Measurements from ENCODE around the gene B4GALNT3. TPM values are rescaled to one million over a fixed set of nuclear protein-coding genes. Genes with fewer than 3 reads are reported as not detected.

Gene B4GALNT3
- total RNA-seq, 2 experiments from 2014 or later = 1.2 to 1.9 TPM

DNA sequence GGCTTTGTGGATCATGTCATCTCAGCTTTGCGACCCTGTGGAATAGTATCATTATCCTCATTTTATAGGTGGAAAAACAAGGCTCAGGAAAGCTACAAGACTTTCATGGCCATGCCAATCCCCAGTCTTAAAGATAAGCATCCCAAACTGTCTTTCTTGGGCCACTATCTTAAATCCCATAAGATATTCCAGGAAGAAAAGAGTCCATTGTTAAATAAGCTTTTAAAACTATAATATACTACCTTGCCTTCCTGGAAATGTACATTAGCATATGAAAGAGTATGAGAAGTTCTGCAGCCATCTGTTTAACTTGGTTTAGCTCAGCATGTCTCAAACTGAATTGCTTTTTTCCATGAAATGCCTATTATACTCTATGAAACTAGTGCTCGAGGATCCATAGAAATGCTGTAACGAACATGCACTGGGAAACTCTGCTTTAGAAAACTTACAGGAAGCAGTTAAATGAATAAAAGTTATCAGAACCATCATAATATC lies 77.1 kb downstream of the B4GALNT3 start:
- CTCF ChIA-PET = interaction anchor here (1.2 to 6.4 kb wide), 4 partner anchors 10 to 108 kb away, joined by 3 to 53 read pairs (median 5); no protein-coding TSS in a partner anchor
- no peak for DNase-seq
- intact Hi-C loops (cut with micrococcal nuclease) = no loop called here
- Mint-ChIP-seq H3K9me3 (peaks cover 11% of the 10 kb centered on the region), H3K27me3 (no peaks in the 10 kb centered on the region), H3K4me3 (no peak overlapping the region), H3K27ac (no peak overlapping the region), H3K36me3 (peaks cover 5% of the 10 kb centered on the region), H3K4me1 (ENCODE audit: low read depth) (peaks cover 20% of the 10 kb centered on the region)
- POLR2A ChIA-PET = no interaction called here

DNA sequence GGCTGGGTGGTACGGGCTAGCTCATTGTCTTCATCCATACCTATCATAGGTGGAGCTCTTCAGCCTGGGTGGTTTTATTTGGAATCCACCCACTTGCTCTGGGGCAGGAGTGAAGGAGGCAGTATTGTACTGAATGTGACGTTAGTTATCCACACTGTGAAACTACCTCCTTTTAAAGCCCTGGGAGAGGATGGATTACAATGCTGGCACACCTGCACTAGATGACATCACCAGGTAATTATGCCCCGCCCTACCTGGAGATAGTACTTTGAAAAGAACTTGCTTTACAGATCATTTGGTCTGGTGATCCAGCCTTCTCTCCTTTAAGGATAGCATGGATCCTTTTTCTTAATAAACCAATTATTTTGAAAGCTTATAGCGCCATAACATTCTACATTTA lies 78.0 kb downstream of the B4GALNT3 start:
- peaks cover 20% of the 10 kb centered on the region for H3K4me1 Mint-ChIP-seq (ENCODE audit: low read depth)
- H3K9me3 Mint-ChIP-seq = peaks cover 1% of the 10 kb centered on the region
- no peak overlapping the region for H3K4me3 Mint-ChIP-seq
- intact Hi-C loops (cut with micrococcal nuclease) = no loop called here
- H3K27me3 Mint-ChIP-seq = no peaks in the 10 kb centered on the region
- ChIA-PET POLR2A (no interaction called here), CTCF (interaction anchor here (1.3 to 6.4 kb wide), 4 partner anchors 10 to 89 kb away, joined by 3 to 53 read pairs (median 10); no protein-coding TSS in a partner anchor)
- no peak for DNase-seq
- H3K27ac Mint-ChIP-seq = no peak overlapping the region
- H3K36me3 Mint-ChIP-seq = no peaks in the 10 kb centered on the region

DNA sequence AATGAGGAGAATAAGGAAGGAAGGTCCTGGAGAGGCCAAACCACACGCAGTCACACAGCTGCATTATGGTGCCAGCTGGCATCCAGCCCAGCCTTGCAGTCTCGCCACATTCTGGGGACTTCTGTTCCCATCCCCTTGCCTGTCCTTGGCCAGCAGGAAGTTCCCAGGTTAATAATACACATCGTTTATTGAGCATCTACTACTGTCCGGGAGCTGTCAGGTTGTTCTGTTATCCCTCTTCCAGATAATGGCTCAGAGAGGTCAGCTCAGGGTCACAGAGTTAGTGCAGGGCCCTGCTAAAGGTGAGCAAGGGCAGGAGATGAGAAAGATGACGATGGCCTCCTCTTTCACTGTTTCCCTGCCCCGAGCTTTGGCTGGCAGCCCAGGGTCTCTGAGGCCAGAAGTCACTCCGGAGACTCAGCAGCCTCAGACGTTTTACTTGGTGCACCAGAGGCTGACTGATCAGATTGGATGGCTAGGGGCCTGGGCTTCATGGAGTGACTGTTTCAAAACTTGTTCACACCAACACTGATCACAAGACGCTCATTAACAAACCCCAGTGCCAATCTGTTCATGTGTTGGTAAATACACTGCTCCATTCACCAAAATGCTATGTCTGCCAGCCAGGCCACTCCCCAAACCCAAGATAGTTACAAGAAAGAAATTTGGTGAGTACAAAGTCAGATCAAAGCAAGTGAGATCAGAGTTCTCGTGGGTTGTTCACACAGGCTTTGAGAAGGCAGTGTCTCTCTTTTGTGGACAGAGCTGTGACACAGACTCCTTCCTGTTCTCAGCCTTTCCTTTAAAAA lies 79.2 kb downstream of the B4GALNT3 start:
- H3K36me3 Mint-ChIP-seq = no peaks in the 10 kb centered on the region
- intact Hi-C loops (cut with micrococcal nuclease) = no loop called here
- H3K27me3 Mint-ChIP-seq = no peaks in the 10 kb centered on the region
- peaks cover 20% of the 10 kb centered on the region for H3K4me1 Mint-ChIP-seq (ENCODE audit: low read depth)
- H3K4me3 Mint-ChIP-seq = no peak overlapping the region
- ChIA-PET POLR2A (interaction anchor here (0.6 kb wide), 1 partner anchor 205 kb away, joined by 3 read pairs; no protein-coding TSS in a partner anchor), CTCF (interaction anchor here (1.2 to 6.4 kb wide), 5 partner anchors 8 to 90 kb away, joined by 3 to 53 read pairs (median 6); no protein-coding TSS in a partner anchor)
- peak overlapping the region; percentile 36 for H3K27ac Mint-ChIP-seq
- peak; percentile 33 for DNase-seq
- no peaks in the 10 kb centered on the region for H3K9me3 Mint-ChIP-seq

DNA sequence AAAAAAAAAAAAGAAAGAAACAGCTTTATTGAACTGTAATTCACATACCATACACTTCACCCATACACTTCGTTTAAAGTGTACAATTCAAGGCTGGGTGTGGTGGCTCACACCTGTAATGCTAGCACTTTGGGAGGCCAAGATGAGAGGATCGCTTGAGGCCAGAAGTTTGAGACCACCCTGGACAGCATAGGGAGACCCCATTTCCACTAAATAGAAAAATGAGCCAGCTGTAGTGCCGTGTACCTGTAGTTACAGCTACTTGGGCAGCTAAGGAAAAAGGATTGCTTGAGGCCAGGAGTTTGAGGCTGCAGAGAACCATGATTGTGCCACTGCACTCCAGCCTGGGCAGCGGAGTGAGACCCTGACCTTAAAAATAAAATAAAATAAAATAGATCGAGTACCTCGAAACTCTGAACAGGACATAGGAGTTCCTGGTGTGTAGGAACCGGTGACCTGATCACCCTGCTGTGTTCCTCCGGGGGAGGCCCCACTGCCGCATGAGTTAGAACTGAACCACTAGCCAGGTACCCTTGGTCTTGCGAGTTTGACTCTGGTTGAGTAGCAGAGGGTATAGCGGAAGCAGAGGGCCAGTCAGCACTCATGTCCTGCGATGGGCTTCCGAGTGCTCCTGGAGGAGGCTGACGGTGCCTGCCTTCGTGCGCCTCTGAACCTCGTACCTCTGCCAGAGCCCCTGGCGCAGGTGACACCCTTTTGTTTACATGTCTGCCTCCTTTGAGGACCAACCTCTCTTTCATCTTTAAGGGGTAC lies 80.0 kb downstream of the B4GALNT3 start:
- DNase-seq = no peak
- CTCF ChIA-PET = interaction anchor here (1.2 to 6.4 kb wide), 4 partner anchors 8 to 91 kb away, joined by 3 to 53 read pairs (median 10); no protein-coding TSS in a partner anchor
- POLR2A ChIA-PET = no interaction called here
- no peak overlapping the region for H3K27ac Mint-ChIP-seq
- no peaks in the 10 kb centered on the region for H3K9me3 Mint-ChIP-seq
- no peaks in the 10 kb centered on the region for H3K36me3 Mint-ChIP-seq
- peaks cover 5% of the 10 kb centered on the region for H3K27me3 Mint-ChIP-seq
- peaks cover 20% of the 10 kb centered on the region for H3K4me1 Mint-ChIP-seq (ENCODE audit: low read depth)
- intact Hi-C loops (cut with micrococcal nuclease) = no loop called here
- H3K4me3 Mint-ChIP-seq = no peak overlapping the region

DNA sequence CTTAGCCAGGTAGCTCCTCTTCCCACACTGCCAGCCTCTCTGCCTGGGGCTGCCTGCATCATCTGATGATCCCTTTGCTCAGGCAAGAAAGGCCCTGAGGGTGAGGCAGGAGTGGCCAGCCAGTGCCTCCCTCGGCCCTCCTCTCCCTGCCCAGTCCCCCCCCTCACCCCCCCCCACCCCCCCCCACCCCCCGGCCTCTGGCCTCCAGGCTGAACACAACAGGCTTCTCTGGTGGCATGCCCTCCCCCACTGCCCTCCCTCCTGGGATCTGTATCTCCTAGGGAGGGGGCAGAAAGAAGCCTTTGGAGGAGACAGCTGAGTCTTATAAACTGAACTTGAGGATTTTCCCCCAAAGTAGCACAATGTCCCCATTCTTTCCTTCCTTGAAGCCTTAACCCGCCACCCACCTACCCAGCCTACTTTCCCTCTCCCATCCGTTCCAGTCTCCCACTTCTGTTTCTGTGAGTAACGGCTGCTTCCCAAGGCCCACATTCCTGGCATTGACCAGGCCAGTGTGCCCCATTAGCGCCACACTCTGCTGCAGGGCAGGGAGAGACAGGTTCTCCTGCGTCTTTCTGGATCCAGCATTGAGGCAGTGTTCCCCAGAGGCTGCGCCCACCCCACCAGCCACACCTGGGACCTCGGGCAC lies 82.1 kb downstream of the B4GALNT3 start:
- no peak for DNase-seq
- intact Hi-C loops (cut with micrococcal nuclease) = no loop called here
- Mint-ChIP-seq H3K4me3 (no peak overlapping the region), H3K4me1 (ENCODE audit: low read depth) (peaks cover 22% of the 10 kb centered on the region), H3K9me3 (no peaks in the 10 kb centered on the region), H3K27ac (no peak overlapping the region), H3K27me3 (peaks cover 8% of the 10 kb centered on the region), H3K36me3 (no peaks in the 10 kb centered on the region)
- ChIA-PET POLR2A (no interaction called here), CTCF (interaction anchor here (1.1 to 6.4 kb wide), 3 partner anchors 9 to 99 kb away, joined by 4 to 53 read pairs (median 5); no protein-coding TSS in a partner anchor)

DNA sequence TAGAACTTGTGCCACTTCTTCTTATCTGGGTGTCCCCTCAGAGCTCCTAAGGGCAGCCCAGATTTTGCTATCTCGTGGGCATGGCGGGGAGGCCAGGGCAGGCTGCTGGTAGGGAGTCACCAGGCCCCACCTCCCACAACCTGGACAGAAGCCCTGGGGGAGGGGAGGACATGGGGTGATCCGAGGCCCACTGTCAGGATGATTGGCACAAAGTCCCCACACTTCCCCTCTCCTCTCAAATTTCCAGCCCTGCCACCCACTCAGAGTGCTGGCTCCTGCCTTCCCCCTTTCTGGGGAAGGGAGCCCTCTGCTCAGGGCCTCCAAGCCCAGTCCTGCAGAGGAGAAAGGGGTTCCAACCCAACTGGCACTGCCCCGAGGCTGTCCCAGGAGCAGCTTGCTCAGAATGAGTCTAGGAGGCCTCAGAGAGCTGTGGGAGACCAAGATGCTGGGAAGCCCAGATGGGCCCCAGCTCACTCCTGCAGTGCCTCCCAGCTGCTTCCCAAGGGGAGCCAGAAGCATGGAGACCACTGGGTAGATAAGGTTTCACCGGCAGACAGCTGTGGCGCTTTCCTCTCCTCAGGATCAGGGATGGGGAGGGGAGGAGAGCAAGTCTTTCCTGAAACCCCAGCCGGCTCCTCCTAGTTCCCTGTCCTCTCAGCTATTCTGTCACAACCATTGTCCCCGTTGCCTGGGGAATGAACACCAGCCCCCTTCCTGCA lies 82.8 kb downstream of the B4GALNT3 start:
- H3K4me3 Mint-ChIP-seq = no peak overlapping the region
- no peak overlapping the region for H3K27ac Mint-ChIP-seq
- no peaks in the 10 kb centered on the region for H3K36me3 Mint-ChIP-seq
- intact Hi-C loops (cut with micrococcal nuclease) = no loop called here
- POLR2A ChIA-PET = no interaction called here
- CTCF ChIA-PET = interaction anchor here (1.1 to 3.5 kb wide), 2 partner anchors 8 to 88 kb away, joined by 5 to 50 read pairs; no protein-coding TSS in a partner anchor
- H3K9me3 Mint-ChIP-seq = no peaks in the 10 kb centered on the region
- H3K27me3 Mint-ChIP-seq = peaks cover 10% of the 10 kb centered on the region
- peaks cover 25% of the 10 kb centered on the region for H3K4me1 Mint-ChIP-seq (ENCODE audit: low read depth)
- no peak for DNase-seq

DNA sequence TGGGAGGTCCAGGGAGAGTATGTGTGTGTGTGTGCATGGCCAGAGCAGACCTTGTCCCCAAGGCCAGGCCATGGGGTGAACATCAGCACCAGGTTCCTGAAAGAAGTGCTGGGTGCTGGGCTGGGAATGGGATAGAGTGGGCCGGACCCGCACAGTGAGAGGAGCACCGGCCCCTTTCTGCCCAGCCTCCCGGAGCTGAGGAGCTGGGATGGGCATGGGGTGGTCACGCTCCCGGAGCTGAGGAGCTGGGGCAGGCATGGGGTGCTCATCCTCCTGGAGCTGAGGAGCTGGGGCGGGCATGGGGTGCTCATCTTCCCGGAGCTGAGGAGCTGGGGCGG lies 83.3 kb downstream of the B4GALNT3 start:
- H3K9me3 Mint-ChIP-seq = no peaks in the 10 kb centered on the region
- no peak for DNase-seq
- ChIA-PET CTCF (interaction anchor here (3.5 kb wide), 1 partner anchor 89 kb away, joined by 50 read pairs; no protein-coding TSS in a partner anchor), POLR2A (no interaction called here)
- H3K27me3 Mint-ChIP-seq = peaks cover 10% of the 10 kb centered on the region
- intact Hi-C loops (cut with micrococcal nuclease) = no loop called here
- no peak overlapping the region for H3K27ac Mint-ChIP-seq
- no peaks in the 10 kb centered on the region for H3K36me3 Mint-ChIP-seq
- peaks cover 25% of the 10 kb centered on the region for H3K4me1 Mint-ChIP-seq (ENCODE audit: low read depth)
- H3K4me3 Mint-ChIP-seq = no peak overlapping the region

DNA sequence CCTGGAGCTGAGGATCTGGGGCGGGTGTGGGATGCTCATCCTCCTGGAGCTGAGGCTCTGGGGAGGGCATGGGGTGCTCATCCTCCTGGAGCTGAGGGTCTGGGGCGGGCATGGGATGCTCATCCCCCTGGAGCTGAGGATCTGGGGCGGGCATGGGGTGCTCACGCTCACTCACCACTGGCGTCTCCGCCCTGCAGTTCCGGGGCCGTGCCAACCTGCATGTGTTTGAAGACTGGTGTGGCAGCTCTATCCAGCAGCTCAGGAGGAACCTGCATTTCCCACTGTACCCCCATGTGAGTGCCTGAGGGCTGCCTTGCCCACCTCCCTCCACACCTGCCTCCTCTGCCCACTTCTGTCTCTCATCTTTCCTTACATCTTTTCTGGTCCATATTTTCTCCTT lies 84.4 kb downstream of the B4GALNT3 start:
- intact Hi-C loops (cut with micrococcal nuclease) = no loop called here
- ChIA-PET CTCF (interaction anchor here (1.0 to 3.5 kb wide), 5 partner anchors 21 to 102 kb away, joined by 3 to 50 read pairs (median 5); no protein-coding TSS in a partner anchor), POLR2A (no interaction called here)
- Mint-ChIP-seq H3K4me1 (ENCODE audit: low read depth) (peaks cover 19% of the 10 kb centered on the region), H3K27me3 (peaks cover 10% of the 10 kb centered on the region), H3K4me3 (no peak overlapping the region), H3K9me3 (no peaks in the 10 kb centered on the region), H3K36me3 (no peaks in the 10 kb centered on the region), H3K27ac (no peak overlapping the region)
- DNase-seq = no peak

DNA sequence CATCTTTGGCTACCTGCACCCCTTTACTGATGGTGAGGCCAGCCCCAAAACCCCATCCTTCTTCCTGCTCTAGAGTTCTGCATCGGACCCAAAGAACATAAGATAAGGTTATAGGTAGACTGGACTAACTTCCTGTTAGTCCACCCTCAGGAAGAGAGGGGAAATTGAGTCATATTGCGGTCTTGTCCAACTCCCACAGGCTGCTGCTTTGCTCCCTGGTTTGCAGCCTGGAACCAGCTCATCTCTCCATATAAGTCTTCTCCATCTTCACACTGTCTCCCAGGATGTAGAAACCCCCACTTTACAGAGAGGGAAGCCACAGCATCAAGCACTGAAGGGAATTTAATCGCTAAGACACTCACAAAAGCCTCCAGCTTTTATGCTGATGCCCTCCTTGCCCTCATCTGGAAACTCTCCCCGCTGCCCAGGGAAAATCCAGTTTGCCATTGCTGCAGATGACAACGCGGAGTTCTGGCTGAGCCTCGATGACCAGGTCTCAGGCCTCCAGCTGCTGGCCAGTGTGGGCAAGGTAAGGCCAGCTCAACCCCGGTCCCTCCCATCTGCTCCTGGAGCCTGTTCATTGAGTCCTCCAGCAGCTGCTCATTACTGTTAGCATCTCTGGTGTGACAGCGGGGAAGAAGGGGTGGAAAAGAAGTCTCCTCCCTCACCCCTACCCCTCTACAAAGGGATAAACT lies 85.3 kb downstream of the B4GALNT3 start:
- CTCF ChIA-PET = interaction anchor here (0.7 to 3.5 kb wide), 8 partner anchors 14 to 103 kb away, joined by 3 to 50 read pairs (median 4); no protein-coding TSS in a partner anchor
- POLR2A ChIA-PET = no interaction called here

DNA sequence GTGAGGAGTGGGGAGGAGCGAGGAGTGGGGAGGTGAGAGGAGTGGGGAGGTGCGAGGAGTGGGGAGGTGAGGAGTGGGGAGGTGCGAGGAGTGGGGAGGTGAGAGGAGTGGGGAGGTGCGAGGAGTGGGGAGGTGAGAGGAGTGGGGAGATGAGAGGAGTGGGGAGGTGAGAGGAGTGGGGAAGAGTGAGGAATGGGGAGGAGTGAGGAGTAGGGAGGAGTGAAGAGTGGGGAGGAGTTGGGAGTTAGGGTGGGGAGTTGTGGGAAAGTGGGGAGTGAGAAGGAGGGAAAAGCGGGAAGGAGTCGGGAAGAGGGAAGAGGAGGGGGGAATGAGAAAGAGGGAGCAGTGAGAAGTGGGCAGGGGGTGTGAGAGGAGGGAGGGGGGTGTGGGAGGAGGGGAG lies 86.1 kb downstream of the B4GALNT3 start:
- CTCF ChIA-PET = interaction anchor here (1.0 to 3.5 kb wide), 3 partner anchors 17 to 91 kb away, joined by 4 to 50 read pairs (median 4); no protein-coding TSS in a partner anchor
- Mint-ChIP-seq H3K4me3 (no peak overlapping the region), H3K27ac (no peak overlapping the region), H3K36me3 (no peaks in the 10 kb centered on the region), H3K27me3 (peaks cover 10% of the 10 kb centered on the region), H3K9me3 (no peaks in the 10 kb centered on the region), H3K4me1 (ENCODE audit: low read depth) (peaks cover 6% of the 10 kb centered on the region)
- POLR2A ChIA-PET = no interaction called here
- intact Hi-C loops (cut with micrococcal nuclease) = no loop called here
- DNase-seq = no peak

More for the DNA sequence above, 85.3 kb downstream of the B4GALNT3 start:
- no peak for DNase-seq
- H3K27me3 Mint-ChIP-seq = peaks cover 10% of the 10 kb centered on the region
- intact Hi-C loops (cut with micrococcal nuclease) = no loop called here
- peaks cover 12% of the 10 kb centered on the region for H3K4me1 Mint-ChIP-seq (ENCODE audit: low read depth)
- H3K9me3 Mint-ChIP-seq = no peaks in the 10 kb centered on the region
- H3K4me3 Mint-ChIP-seq = no peak overlapping the region
- no peaks in the 10 kb centered on the region for H3K36me3 Mint-ChIP-seq
- H3K27ac Mint-ChIP-seq = no peak overlapping the region

Measured in activated CD4-positive, alpha-beta memory T cell treated with anti-CD3 and anti-CD28 coated beads for 36 hours (primary cell).